SK-N-SH treated with all-trans-retinoic acid at 6 μM for 48 hours (cell line): ENCODE measurements around the gene RNF166.

ENCODE experiments used
- CSDC2 ChIP-seq: fragments of 250-450 bp; sonication (Bioruptor Pico); IDR thresholded peaks from 2 replicates; pipeline ENCODE4 v1.5.0; 2020; ENCODE audit warnings: mild to moderate bottlenecking, moderate library complexity
- CSRNP3 ChIP-seq: fragments of 250-450 bp; sonication (Bioruptor Pico); IDR thresholded peaks from 2 replicates; pipeline ENCODE4 v1.5.1; 2021; ENCODE audit warnings: mild to moderate bottlenecking, moderate library complexity
- ESRRG ChIP-seq: fragments of 250-450 bp; sonication (Bioruptor Pico); IDR thresholded peaks from 2 replicates; pipeline ENCODE4 v1.6.1; 2021; ENCODE audit warnings: mild to moderate bottlenecking
- GLIS3 ChIP-seq: fragments of 250-450 bp; sonication (Bioruptor Pico); IDR thresholded peaks from 2 replicates; pipeline ENCODE4 v1.5.0; 2020; ENCODE audit warnings: mild to moderate bottlenecking, moderate library complexity
- PPARA ChIP-seq: fragments of 250-450 bp; sonication (Bioruptor Pico); IDR thresholded peaks from 2 replicates; pipeline ENCODE4 v1.5.0; 2020; ENCODE audit warnings: mild to moderate bottlenecking, borderline replicate concordance
- RARB ChIP-seq: fragments of 250-450 bp; sonication (Bioruptor Pico); IDR thresholded peaks from 2 replicates; pipeline ENCODE4 v1.8.0; 2021; ENCODE audit warnings: mild to moderate bottlenecking, moderate library complexity
- SNAI2 ChIP-seq: fragments of 250-450 bp; sonication (Bioruptor Pico); IDR thresholded peaks from 2 replicates; pipeline ENCODE4 v1.5.0; 2020; ENCODE audit warnings: mild to moderate bottlenecking, moderate library complexity
- TSHZ2 ChIP-seq: fragments of 250-450 bp; sonication (Bioruptor Pico); IDR thresholded peaks from 2 replicates; pipeline ENCODE4 v1.5.0; 2020; ENCODE audit warnings: mild to moderate bottlenecking, moderate library complexity
- ZFP3 ChIP-seq: fragments of 250-450 bp; sonication (Bioruptor Pico); IDR thresholded peaks from 2 replicates; pipeline ENCODE4 v1.5.0; 2020; ENCODE audit warnings: mild to moderate bottlenecking, moderate library complexity
- ZNF565 ChIP-seq: fragments of 450-650 bp; formaldehyde crosslinking; conservative IDR thresholded peaks from 2 replicates; pipeline ENCODE4 v1.5.0; 2020; ENCODE audit warnings: low read depth, mild to moderate bottlenecking, moderate library complexity
- ZNF70 ChIP-seq: fragments of 450-650 bp; formaldehyde crosslinking; IDR thresholded peaks from 2 replicates; pipeline ENCODE4 v1.5.0; 2020; ENCODE audit warnings: mild to moderate bottlenecking, moderate library complexity
- ZNF8 ChIP-seq: fragments of 450-650 bp; formaldehyde crosslinking; IDR thresholded peaks from 2 replicates; pipeline ENCODE4 v1.5.0; 2020; ENCODE audit warnings: mild to moderate bottlenecking, moderate library complexity

GRCh38 chr16:88731699-88732098, 25.5 kb upstream of the RNF166 start:
- TF ChIP-seq PPARA (CRISPR knock-in tag), result no peak
- TF ChIP-seq CSRNP3 (CRISPR knock-in tag), result no peak
- no peak for TF ChIP-seq GLIS3 (CRISPR knock-in tag)
- no peak for TF ChIP-seq ESRRG (CRISPR knock-in tag)
- TF ChIP-seq ZNF565 (CRISPR knock-in tag), result no peak
- no peak for TF ChIP-seq ZNF70 (CRISPR knock-in tag)
- TF ChIP-seq CSDC2 (CRISPR knock-in tag), result no peak
- no peak for TF ChIP-seq ZNF8 (CRISPR knock-in tag)
- TF ChIP-seq TSHZ2 (CRISPR knock-in tag), result no peak
- TF ChIP-seq ZFP3 (CRISPR knock-in tag), result no peak
- TF ChIP-seq RARB (CRISPR knock-in tag), result no peak
- no peak for TF ChIP-seq SNAI2 (CRISPR knock-in tag)
